GM12878 (cell line): ENCODE results near the gene JTB. TPM values are rescaled to one million over a fixed set of nuclear protein-coding genes. Genes with fewer than 3 reads are reported as not detected.

Experiments
- ATAC-seq: fragments of 200-7000 bp; cut with Tn5 transposase; 3 replicates; pipeline ENCODE4 v1.9.1; 2020; ENCODE audit warnings: mild to moderate bottlenecking, moderate library complexity
- BruUV-seq: library from RNA; stranded (reverse); fragments of 400-500 nt; replicated peaks from 2 replicates; lab custom pipeline; 2021; lab: Mats Ljungman, UMichigan
- CTCF ChIA-PET: fragments of 300-600 bp; sonication (Branson Sonifier 250); formaldehyde crosslinking; extraction: SDS; loops from one replicate; lab custom pipeline; 2021; ENCODE audit warnings: inconsistent platforms; lab: Yijun Ruan, JAX
- POLR2A ChIA-PET: fragments of 350-600 bp; formaldehyde crosslinking; extraction: SDS; loops from one replicate; lab custom pipeline; 2021; ENCODE audit warnings: inconsistent platforms; lab: Charles Lee
- RAD21 ChIA-PET: fragments of 300-600 bp; sonication (Branson Sonifier 250); formaldehyde crosslinking; loops from one replicate; lab custom pipeline; 2023; ENCODE audit warnings: antibody characterized with exemption; ENCODE audit not compliant: unreplicated experiment; lab: Charles Lee
- SMC1A ChIA-PET: fragments of 300-600 bp; sonication (Branson Sonifier 250); formaldehyde crosslinking; loops from one replicate; lab custom pipeline; 2023; ENCODE audit not compliant: unreplicated experiment, uncharacterized antibody; lab: Charles Lee
- DNase-seq: peaks from one replicate; pipeline ENCODE4 v3.0.0-alpha.2; 2011; ENCODE audit warnings: low read depth, low spot score
- FAIRE-seq: peaks from 3 replicates; lab custom pipeline; 2011; peaks lifted over from hg19 to GRCh38; lab: Jason Lieb, UNC
- H2AFZ ChIP-seq: 2 replicates; pipeline ENCODE4 v1.6.0; 2011; ENCODE audit warnings: low read depth, low read length, control low read depth; ENCODE audit not compliant: control insufficient read depth
- H3K27ac ChIP-seq: 2 replicates; pipeline ENCODE4 v1.5.1; 2011; ENCODE audit warnings: control low read depth; ENCODE audit not compliant: control insufficient read depth, insufficient read depth
- H3K27me3 ChIP-seq, 2 experiments: replicated peaks in 1 of 2; 2 replicates each; pipeline versions ENCODE4 v1.6.0 to v1.6.1; 2011; ENCODE audit warnings: low read length in 1 of 2; ENCODE audit not compliant: control insufficient read depth in 2 of 2, insufficient read depth in 2 of 2
- H3K36me3 ChIP-seq, 2 experiments: 2 replicates each; pipeline ENCODE4 v1.5.1; 2011; ENCODE audit warnings: low read length in 1 of 2; ENCODE audit not compliant: control insufficient read depth in 2 of 2, insufficient read depth in 2 of 2
- H3K4me1 ChIP-seq: 2 replicates; pipeline ENCODE4 v1.6.1; 2011; ENCODE audit warnings: mild to moderate bottlenecking, low read length, moderate library complexity, mixed read lengths; ENCODE audit not compliant: control insufficient read depth, insufficient read depth
- H3K4me2 ChIP-seq: 2 replicates; pipeline ENCODE4 v1.6.0; 2011; ENCODE audit warnings: control low read depth; ENCODE audit not compliant: control insufficient read depth, insufficient read depth
- H3K4me3 ChIP-seq: fragments of 200-600 bp; sonication (generic); 2 replicates; pipeline ENCODE4 v1.5.1; 2016
- H3K79me2 ChIP-seq: 2 replicates; pipeline ENCODE4 v1.6.0; 2011; ENCODE audit warnings: low read length; ENCODE audit not compliant: control insufficient read depth, insufficient read depth
- H3K9ac ChIP-seq: 2 replicates; pipeline ENCODE4 v1.8.0; 2011; ENCODE audit warnings: low read length, control low read depth, mixed read lengths; ENCODE audit not compliant: control insufficient read depth, insufficient read depth
- H3K9me3 ChIP-seq: replicated peaks from 3 replicates; pipeline ENCODE4 v1.5.1; 2011; ENCODE audit warnings: mild to moderate bottlenecking, low read length; ENCODE audit not compliant: control insufficient read depth, insufficient read depth
- H4K20me1 ChIP-seq: 2 replicates; pipeline ENCODE4 v1.6.0; 2011; ENCODE audit not compliant: control insufficient read depth, insufficient read depth
- CHD1 ChIP-seq: IDR thresholded peaks from 2 replicates; pipeline ENCODE4 v1.6.1; 2012; ENCODE audit warnings: low read depth, low read length, improper control_type of control experiment
- CREB1 ChIP-seq: IDR thresholded peaks from 2 replicates; pipeline ENCODE4 v1.6.1; 2012; ENCODE audit warnings: low read depth, mild to moderate bottlenecking, inconsistent platforms
- POLR2AphosphoS5 ChIP-seq: IDR thresholded peaks from 2 replicates; pipeline ENCODE4 v1.6.1; 2011; ENCODE audit warnings: mild to moderate bottlenecking, low read length, inconsistent platforms
- SIN3A ChIP-seq: IDR thresholded peaks from 2 replicates; pipeline ENCODE4 v1.6.1; 2012; ENCODE audit warnings: low read depth, low read length, improper control_type of control experiment
- SPI1 ChIP-seq: IDR thresholded peaks from 2 replicates; pipeline ENCODE4 v1.6.1; 2011; ENCODE audit warnings: low read depth, mild to moderate bottlenecking, low read length, moderate library complexity, borderline replicate concordance; ENCODE audit not compliant: insufficient read depth
- SRF ChIP-seq, 2 experiments: IDR thresholded peaks; 2 replicates each; pipeline ENCODE4 v1.6.1; 2011; ENCODE audit warnings: low read depth in 2 of 2, low read length in 2 of 2, mild to moderate bottlenecking in 1 of 2, moderate library complexity in 1 of 2
- TCF3 ChIP-seq: IDR thresholded peaks from 2 replicates; pipeline ENCODE4 v1.6.1; 2012; ENCODE audit warnings: low read depth, mild to moderate bottlenecking, low read length, borderline replicate concordance; ENCODE audit not compliant: insufficient read depth
- ZNF24 ChIP-seq: fragments of 450-650 bp; IDR thresholded peaks from 2 replicates; pipeline ENCODE4 v1.6.1; 2017; ENCODE audit warnings: antibody characterized with exemption, mild to moderate bottlenecking
- ZNF274 ChIP-seq: IDR thresholded peaks from one replicate; pipeline ENCODE4 v1.8.0; 2011; ENCODE audit not compliant: insufficient read length, insufficient read depth
- WGBS: methylation state at CpG from one replicate; pipeline ENCODE4 v1.1.6; 2016; ENCODE audit warnings: low lambda C conversion rate; ENCODE audit not compliant: insufficient replicate concordance, insufficient coverage; ENCODE audit errors: missing lambda C conversion rate; 5-methylcytosine and 5-hydroxymethylcytosine counted together
- in situ Hi-C: fragments of 300-500 bp; cut with MboI; formaldehyde crosslinking; loops from 9 replicates; pipeline ENCODE4 v1.14.3; 2018; ENCODE audit warnings: mixed read lengths
- intact Hi-C: fragments of 100-400 bp; cut with micrococcal nuclease; formaldehyde crosslinking; loops from one replicate; pipeline ENCODE4 v1.14.2; 2022; ENCODE audit not compliant: unreplicated experiment
- polyA plus RNA-seq, 11 experiments: library from polyadenylated mRNA; depleted of rRNA in 4 of 11; unstranded in 6 of 11; stranded (reverse) in 5 of 11; fragments of >200 nt; fragmentation: Nextera tagmentation in 4 of 11; fragmentation: Illumina TruSeq in 1 of 11; extraction: Ambion mirVana in 4 of 11; extraction: Trizol in 1 of 11; gene quantifications; 1 replicate in 1 of 11; 2 replicates in 10 of 11; pipeline versions ENCODE4 v1.2.1 to v1.2.3, GENCODE V29; 2011 to 2016; ENCODE audit warnings: inconsistent platforms in 2 of 11, missing spikeins in 2 of 11, low read depth in 1 of 11
- total RNA-seq, 4 experiments: library from RNA; depleted of rRNA in 3 of 4; stranded (reverse); fragments of >200 nt in 3 of 4; fragmentation: Illumina TruSeq in 1 of 4; extraction: Trizol in 1 of 4; gene quantifications; 2 replicates each; pipeline versions ENCODE4 v1.2.1 to v1.2.3, GENCODE V29; 2013 to 2021
- TF ChIP-seq, protein P1 (sequence below): IDR thresholded peaks from 2 replicates; pipeline ENCODE4 v1.6.1; 2012; ENCODE audit warnings: low read depth, low read length, improper control_type of control experiment
- TF ChIP-seq, protein P2 (sequence below): fragments of 450-650 bp; IDR thresholded peaks from 2 replicates; pipeline ENCODE4 v1.6.1; 2017; ENCODE audit warnings: borderline replicate concordance
- TF ChIP-seq, protein P3 (sequence below): IDR thresholded peaks from 2 replicates; pipeline ENCODE4 v1.6.1; 2011; ENCODE audit warnings: borderline replicate concordance, low read depth, mild to moderate bottlenecking, moderate library complexity, mixed read lengths, low read length; ENCODE audit not compliant: insufficient read depth; ENCODE audit errors: extremely low read length
- TF ChIP-seq, protein P4 (sequence below): fragments of 450-650 bp; IDR thresholded peaks from 2 replicates; pipeline ENCODE4 v1.6.1; 2014; ENCODE audit warnings: mild to moderate bottlenecking
- TF ChIP-seq, protein P5 (sequence below): fragments of 450-650 bp; IDR thresholded peaks from 2 replicates; pipeline ENCODE4 v1.6.1; 2018; ENCODE audit warnings: mild to moderate bottlenecking, low read depth, moderate library complexity; ENCODE audit not compliant: partially characterized antibody
- TF ChIP-seq, protein P6 (sequence below): fragments of 450-650 bp; IDR thresholded peaks from 2 replicates; pipeline ENCODE4 v1.6.1; 2017; ENCODE audit warnings: mild to moderate bottlenecking

JTB gene
- total and polyA plus RNA-seq, 10 of the 15 experiments (the other 5 are each of a cell fraction or from before 2014, with no cell fraction given), result 25.0 to 298 (median 155) TPM

DNA sequence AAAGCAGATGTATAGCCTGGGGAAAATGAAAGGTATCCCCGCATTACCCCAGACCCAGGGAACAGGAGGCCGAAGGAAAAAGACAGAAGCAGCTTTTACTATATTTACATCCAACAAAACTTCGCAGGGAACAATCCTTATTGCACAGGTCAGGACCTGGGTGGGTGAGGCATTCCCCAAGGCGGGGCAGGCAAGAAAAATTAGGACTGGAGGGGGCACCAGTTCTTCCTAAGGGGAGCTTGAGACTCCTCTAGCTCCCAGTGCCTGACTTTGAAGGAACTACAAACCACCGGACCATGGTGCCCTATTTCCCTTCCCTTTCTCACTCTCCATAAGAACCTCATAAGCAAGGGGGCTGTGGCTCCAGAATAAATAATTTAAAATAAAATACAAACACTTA, 48.0 kb downstream of the JTB start:
- BruUV-seq, result no TSS peak
- CTCF ChIA-PET, result interaction anchor here (0.7 to 1.4 kb wide), 2 partner anchors 9 to 21 kb away, joined by 3 to 4 read pairs; no protein-coding TSS in a partner anchor
- Histone ChIP-seq H3K9ac (no peak overlapping the region), H3K27me3 (no peaks in the 10 kb centered on the region), H3K36me3 (peaks cover 4 to 9% of the 10 kb centered on the region in 2 experiments; a peak in 3 of 4 replicates), H3K4me1 (peaks cover 18% of the 10 kb centered on the region), H4K20me1 (no peaks in the 10 kb centered on the region), H2AFZ (no peak overlapping the region), H3K9me3 (no peaks in the 10 kb centered on the region), H3K4me3 (no peak overlapping the region), H3K27ac (peak overlapping the region; percentile 74; the same call in 1 of the 2 replicates), H3K4me2 (no peak overlapping the region), H3K79me2 (no peaks in the 10 kb centered on the region; the same call in 1 of the 2 replicates)
- ATAC-seq (no peak), FAIRE-seq (no peak), DNase-seq (no peak)
- RAD21 ChIA-PET, result interaction anchor here (2.8 kb wide), 1 partner anchor 16 kb away, joined by 18 read pairs; the partner anchor contains the start of gene DENND4B
- POLR2A ChIA-PET, result interaction anchor here (0.5 to 1.9 kb wide), 6 partner anchors 8 to 89 kb away, joined by 3 to 8 read pairs (median 4); partner anchors contain the start of gene SLC39A1
- 96% methylated on average over 5 of the region's 5 CpGs for WGBS
- in situ Hi-C loops, result no loop called here
- intact Hi-C loops, result no loop called here
- SMC1A ChIA-PET, result interaction anchor here (0.7 to 1.1 kb wide), 2 partner anchors 14 to 15 kb away, joined by 3 read pairs; no protein-coding TSS in a partner anchor
- TF ChIP-seq, protein P1, sequence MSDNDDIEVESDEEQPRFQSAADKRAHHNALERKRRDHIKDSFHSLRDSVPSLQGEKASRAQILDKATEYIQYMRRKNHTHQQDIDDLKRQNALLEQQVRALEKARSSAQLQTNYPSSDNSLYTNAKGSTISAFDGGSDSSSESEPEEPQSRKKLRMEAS, result no peak
- TF ChIP-seq SRF (IDR thresholded peaks at IDR 0.05; ENCODE audit: low read depth in 2 of 2, low read length in 2 of 2), result no peak
- TF ChIP-seq, protein P2, sequence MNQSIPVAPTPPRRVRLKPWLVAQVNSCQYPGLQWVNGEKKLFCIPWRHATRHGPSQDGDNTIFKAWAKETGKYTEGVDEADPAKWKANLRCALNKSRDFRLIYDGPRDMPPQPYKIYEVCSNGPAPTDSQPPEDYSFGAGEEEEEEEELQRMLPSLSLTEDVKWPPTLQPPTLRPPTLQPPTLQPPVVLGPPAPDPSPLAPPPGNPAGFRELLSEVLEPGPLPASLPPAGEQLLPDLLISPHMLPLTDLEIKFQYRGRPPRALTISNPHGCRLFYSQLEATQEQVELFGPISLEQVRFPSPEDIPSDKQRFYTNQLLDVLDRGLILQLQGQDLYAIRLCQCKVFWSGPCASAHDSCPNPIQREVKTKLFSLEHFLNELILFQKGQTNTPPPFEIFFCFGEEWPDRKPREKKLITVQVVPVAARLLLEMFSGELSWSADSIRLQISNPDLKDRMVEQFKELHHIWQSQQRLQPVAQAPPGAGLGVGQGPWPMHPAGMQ, result no peak
- no peak for TF ChIP-seq SPI1
- TF ChIP-seq ZNF24, result no peak
- TF ChIP-seq CHD1, result no peak
- TF ChIP-seq, protein P3, sequence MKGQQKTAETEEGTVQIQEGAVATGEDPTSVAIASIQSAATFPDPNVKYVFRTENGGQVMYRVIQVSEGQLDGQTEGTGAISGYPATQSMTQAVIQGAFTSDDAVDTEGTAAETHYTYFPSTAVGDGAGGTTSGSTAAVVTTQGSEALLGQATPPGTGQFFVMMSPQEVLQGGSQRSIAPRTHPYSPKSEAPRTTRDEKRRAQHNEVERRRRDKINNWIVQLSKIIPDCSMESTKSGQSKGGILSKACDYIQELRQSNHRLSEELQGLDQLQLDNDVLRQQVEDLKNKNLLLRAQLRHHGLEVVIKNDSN, result no peak
- TF ChIP-seq CREB1, result no peak
- TF ChIP-seq TCF3, result no peak
- TF ChIP-seq, protein P4, sequence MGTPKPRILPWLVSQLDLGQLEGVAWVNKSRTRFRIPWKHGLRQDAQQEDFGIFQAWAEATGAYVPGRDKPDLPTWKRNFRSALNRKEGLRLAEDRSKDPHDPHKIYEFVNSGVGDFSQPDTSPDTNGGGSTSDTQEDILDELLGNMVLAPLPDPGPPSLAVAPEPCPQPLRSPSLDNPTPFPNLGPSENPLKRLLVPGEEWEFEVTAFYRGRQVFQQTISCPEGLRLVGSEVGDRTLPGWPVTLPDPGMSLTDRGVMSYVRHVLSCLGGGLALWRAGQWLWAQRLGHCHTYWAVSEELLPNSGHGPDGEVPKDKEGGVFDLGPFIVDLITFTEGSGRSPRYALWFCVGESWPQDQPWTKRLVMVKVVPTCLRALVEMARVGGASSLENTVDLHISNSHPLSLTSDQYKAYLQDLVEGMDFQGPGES, result no peak
- TF ChIP-seq, protein P5, sequence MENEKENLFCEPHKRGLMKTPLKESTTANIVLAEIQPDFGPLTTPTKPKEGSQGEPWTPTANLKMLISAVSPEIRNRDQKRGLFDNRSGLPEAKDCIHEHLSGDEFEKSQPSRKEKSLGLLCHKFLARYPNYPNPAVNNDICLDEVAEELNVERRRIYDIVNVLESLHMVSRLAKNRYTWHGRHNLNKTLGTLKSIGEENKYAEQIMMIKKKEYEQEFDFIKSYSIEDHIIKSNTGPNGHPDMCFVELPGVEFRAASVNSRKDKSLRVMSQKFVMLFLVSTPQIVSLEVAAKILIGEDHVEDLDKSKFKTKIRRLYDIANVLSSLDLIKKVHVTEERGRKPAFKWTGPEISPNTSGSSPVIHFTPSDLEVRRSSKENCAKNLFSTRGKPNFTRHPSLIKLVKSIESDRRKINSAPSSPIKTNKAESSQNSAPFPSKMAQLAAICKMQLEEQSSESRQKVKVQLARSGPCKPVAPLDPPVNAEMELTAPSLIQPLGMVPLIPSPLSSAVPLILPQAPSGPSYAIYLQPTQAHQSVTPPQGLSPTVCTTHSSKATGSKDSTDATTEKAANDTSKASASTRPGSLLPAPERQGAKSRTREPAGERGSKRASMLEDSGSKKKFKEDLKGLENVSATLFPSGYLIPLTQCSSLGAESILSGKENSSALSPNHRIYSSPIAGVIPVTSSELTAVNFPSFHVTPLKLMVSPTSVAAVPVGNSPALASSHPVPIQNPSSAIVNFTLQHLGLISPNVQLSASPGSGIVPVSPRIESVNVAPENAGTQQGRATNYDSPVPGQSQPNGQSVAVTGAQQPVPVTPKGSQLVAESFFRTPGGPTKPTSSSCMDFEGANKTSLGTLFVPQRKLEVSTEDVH, result no peak
- no peak for TF ChIP-seq ZNF274
- TF ChIP-seq POLR2AphosphoS5, result no peak
- TF ChIP-seq, protein P6, sequence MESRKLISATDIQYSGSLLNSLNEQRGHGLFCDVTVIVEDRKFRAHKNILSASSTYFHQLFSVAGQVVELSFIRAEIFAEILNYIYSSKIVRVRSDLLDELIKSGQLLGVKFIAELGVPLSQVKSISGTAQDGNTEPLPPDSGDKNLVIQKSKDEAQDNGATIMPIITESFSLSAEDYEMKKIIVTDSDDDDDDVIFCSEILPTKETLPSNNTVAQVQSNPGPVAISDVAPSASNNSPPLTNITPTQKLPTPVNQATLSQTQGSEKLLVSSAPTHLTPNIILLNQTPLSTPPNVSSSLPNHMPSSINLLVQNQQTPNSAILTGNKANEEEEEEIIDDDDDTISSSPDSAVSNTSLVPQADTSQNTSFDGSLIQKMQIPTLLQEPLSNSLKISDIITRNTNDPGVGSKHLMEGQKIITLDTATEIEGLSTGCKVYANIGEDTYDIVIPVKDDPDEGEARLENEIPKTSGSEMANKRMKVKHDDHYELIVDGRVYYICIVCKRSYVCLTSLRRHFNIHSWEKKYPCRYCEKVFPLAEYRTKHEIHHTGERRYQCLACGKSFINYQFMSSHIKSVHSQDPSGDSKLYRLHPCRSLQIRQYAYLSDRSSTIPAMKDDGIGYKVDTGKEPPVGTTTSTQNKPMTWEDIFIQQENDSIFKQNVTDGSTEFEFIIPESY, result no peak
- no peak for TF ChIP-seq SIN3A
